HG02943 (cell line): Measurements from ENCODE around the gene MPLKIP.
A peak's percentile ranks its signal among the peaks of the same experiment; 100 is the strongest.
"Not testable (repeated sequence)": the region's sequence is repeated elsewhere in the genome, so short reads cannot be mapped to it uniquely, and the experiment has no call there.

ENCODE experiments used
- ATAC-seq: cut with Tn5 transposase; IDR thresholded peaks from one replicate; pipeline ENCODE4 v1.9.1; 2021; ENCODE audit warnings: mild to moderate bottlenecking, low read depth, moderate library complexity; ENCODE audit not compliant: unreplicated experiment

The MPLKIP gene

GRCh38 chr7:40133561-40134427, 628 bp downstream of the MPLKIP start:
- peak; percentile 2 for ATAC-seq

GRCh38 chr7:40122940-40123254, 11.5 kb downstream of the MPLKIP start:
- ATAC-seq = no peak

DNA sequence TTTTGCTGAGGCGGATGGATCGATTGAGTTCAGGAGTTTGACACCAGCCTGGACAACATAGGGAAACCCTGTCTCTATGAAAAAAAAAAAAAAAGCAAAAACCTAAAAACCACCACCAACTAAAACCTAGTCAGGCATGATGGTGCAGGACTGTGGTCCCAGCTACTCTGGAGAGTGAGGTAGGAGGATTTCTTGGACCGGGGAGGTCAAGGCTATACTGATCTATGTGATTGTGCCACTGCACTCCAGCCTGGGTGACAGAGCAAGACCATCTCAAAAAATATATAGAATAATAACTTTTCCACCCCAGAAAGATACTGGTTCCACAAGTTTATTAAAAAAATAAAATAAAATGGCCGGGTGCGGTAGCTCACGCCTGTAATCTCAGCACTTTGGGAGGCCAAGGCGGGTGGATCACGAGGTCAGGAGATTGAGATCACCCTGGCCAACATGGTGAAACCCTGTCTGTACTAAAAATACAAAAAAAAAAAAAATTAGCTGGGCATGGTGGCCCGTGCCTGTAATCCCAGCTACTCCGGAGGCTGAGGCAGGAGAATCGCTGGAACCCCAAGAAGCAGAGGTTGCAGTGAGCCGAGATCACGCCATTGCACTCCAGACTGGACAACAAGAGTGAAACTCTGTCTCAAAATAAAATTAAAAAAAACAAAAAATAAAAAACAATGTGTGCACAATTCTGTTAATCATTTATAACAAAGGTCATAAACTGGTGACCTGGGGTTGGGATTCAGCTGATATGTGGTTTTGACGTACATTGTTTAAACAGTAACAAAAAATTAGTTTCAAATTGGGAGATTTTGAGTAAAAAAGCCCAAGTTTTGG, 12.1 kb downstream of the MPLKIP start:
- ATAC-seq = not testable (repeated sequence)

- no peak for ATAC-seq
These were observed 14.4 kb downstream of the MPLKIP start for GRCh38 chr7:40120020-40120419.

DNA sequence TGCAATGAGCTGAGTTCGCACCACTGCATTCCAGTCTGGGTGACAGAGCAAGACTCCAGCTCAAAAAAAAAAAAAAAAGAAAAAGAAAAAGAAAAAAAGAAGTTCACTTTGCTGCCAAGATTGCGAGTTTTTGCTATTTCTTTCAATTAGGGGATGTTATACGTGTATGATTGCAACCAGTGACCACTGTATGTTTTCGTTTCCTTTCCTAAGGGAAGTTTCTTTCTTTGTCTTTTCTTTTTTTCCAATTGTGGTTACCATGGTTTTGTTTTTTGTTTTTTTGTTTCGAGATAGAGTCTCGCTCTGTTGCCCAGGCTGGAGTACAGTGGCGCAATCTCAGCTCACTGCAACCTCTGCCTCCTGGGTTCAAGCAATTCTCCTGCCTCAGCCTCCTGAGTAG, 16.2 kb downstream of the MPLKIP start:
- ATAC-seq = not testable (repeated sequence)

- ATAC-seq = not testable (repeated sequence)
These were observed 17.2 kb downstream of the MPLKIP start for GRCh38 chr7:40117199-40117598.

DNA sequence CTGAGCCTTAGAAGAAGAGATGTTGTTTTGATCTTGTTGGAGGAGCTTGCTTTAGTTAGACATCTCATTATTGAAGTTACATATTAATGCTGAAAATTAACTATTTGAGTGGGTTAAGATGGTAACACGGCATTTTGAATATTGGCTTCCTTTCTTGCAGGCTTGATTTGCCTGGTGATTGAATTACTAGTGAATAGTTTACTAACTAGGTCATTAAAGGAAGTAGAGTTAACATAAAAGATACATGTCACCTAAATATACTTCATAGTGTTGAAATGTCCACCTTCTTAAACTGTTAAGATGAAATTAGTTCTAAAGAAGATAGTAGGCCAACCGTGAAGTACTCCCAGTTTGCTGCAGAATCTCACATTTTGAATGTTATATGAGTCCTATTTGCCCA, 18.5 kb downstream of the MPLKIP start:
- ATAC-seq = no peak

DNA sequence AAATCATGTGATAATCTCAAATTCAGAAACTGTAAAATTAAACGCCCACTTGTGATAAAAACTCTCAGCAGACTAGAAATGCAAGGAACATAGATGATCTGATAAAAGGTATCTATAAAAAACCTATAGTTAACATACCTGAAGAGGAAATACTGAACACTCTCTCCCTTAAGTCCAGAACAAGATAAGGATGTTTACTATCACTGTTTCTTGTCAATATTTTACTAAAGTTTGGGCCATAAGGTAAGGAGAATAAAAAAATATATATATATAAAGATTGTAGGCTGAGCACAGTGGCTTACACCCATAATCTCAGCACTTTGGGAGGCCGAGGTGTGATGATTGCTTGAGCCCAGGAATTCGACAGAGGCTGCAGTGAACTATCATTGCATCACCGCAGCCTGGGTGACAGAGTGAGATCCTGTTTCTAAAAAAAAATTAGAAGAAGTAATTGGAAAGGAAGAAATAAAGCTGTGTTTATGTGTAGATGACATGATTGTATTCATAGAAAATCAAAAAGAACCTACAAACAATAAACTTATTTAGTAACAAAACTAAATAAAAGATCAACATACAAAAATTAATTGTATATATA, 28.4 kb downstream of the MPLKIP start:
- ATAC-seq = no peak

DNA sequence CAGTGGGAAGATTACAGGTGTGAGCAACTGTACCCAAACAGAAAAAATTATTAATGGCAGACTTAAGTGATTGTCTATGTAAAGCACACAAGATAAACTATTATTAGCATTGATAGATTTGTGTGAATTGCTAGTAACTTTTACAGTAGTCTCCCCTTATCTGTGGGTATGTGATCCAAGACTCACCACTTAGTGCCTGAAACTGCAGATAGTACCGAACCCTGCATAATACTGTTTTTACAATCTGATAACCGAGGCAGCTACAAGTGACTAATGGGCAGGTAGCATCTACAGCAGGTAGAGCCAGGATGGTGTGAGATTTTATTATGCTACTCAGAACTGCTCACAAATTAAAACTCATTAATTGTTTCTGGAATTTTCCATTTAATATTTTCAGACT, 31.5 kb downstream of the MPLKIP start:
- no peak for ATAC-seq

DNA sequence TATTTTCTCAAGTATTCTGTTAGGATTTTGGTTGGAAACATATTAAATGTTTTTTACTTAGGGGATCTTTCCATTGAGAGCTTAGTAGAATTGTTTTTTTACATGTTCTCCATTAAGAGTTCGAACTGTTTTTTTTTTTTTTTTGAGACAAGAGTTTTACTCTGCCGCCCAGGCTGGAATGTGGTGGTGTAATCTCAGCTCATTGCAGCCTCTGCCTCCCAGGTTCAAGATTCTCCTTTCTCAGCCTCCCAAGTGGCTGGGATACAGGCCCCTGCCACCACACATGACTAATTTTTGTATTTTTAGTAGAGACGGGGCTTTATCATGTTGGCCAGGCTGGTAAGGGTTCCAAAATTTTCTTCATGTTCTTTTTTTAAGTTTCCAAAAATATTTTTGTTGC, 33.2 kb downstream of the MPLKIP start:
- ATAC-seq = no peak

DNA sequence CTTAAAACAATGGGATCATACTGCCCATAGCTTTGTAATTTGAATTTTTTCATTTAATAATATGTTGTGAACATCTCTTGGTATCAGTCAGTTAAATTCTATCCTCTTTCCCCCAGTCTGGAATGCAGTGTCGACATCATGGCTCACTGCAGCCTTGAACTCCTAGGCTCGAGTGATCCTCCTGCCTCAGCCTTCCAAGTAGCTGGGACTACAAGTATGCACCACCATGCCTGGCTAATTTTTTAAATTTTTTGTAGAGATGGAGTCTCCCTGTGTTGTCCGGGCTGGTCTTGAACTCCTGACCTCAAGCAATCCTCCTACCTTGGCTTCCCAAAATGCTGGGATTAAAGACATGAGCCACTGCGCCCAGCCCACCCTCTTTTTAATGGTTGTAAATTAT, 34.6 kb downstream of the MPLKIP start:
- no peak for ATAC-seq

- ATAC-seq = no peak
These were observed 35.6 kb downstream of the MPLKIP start for GRCh38 chr7:40098810-40099209.

DNA sequence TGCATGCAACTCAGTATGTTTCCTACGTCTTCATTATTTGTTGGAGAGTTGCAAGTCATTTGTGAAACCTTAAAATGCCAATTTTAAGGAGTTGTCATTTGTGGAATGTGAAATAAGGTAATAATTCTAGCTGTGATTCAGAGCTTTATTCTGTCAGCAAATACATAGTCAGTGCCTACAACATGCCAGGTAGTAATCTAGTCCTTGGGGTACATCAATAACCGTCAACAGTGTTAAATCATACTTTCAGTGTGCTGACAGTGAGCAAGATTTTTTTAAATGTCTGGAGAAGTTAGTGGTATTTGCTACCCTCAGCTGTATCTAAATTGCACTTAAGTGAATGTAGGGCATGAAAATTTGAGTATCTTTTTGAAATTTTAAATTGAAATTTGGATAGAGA, 36.7 kb downstream of the MPLKIP start:
- ATAC-seq = no peak

DNA sequence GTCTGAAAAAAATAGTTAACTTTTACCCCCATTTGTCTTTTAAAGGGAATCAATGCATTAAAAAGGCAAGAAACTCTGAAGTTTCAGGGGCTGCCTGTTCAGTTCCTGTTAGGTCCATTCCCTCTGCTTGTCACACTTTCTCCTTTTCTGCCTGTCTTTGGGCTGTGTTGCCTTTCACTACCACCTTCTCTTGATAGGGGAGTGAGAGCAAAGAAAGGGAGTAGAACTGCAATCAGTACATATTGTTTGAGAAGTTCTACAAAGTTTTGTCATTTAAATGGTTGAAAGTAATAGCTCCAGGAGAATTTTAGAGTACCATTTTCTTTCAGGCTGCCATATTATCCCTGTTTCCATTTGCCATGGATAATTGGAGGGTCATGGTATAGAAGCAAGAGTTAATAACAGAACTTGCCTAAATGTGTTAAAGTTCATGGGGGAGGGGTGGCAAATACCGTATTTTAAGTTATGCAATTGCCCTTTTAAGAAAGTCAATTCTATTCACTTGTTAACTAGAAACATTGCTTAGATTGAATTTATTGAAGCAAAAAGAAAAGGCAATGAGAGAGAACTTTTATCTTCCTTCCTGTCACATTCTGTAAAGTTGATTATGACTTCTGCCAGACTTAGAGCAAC, 38.6 kb downstream of the MPLKIP start:
- no peak for ATAC-seq

- ATAC-seq = no peak
These were observed 39.2 kb downstream of the MPLKIP start for GRCh38 chr7:40095230-40095629.

- ATAC-seq = no peak
These were observed 40.6 kb downstream of the MPLKIP start for GRCh38 chr7:40093631-40094350.

GRCh38 chr7:40092182-40092581, 42.2 kb downstream of the MPLKIP start:
- ATAC-seq = no peak

- ATAC-seq = no peak
These were observed 56.6 kb downstream of the MPLKIP start for GRCh38 chr7:40077849-40078248.
